Stimulated activated naive CD4-positive, alpha-beta T cell treated with Interleukin-2 at 50 U/mL for 16 hours (primary cell): Measurements from ENCODE around the gene BABAM2.
"Not testable (repeated sequence)": the region's sequence is repeated elsewhere in the genome, so short reads cannot be mapped to it uniquely, and the experiment has no call there.

Source experiments
- DNase-seq: peaks from one replicate; lab custom pipeline; 2025; lab: John Stamatoyannopoulos, UW

Gene BABAM2

GRCh38 chr2:28251337-28251736 lies 360.8 kb downstream of the BABAM2 start:
- DNase-seq, result peak; percentile 12

- peak; percentile 11 for DNase-seq
These were observed 361.8 kb downstream of the BABAM2 start for GRCh38 chr2:28252311-28252710.

DNA sequence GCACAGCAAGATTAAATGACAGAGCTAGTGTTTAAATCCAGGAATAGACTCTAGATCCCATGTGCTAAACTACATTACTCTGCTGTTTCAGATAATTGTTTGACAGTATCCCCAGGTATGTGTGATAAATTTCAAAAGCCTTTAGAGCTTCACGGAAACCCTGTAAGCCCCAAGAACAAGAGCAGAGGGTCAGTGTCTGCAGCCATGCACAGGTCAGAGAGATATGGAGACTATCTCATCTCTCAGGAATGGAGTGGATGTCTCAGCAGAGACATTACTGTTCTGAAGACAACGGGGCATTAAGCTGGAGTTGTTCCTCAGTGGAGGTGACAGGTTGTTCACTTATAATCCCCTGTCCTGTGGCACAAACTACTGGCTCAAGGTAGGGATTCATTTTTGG lies 363.0 kb downstream of the BABAM2 start:
- DNase-seq, result no peak

DNA sequence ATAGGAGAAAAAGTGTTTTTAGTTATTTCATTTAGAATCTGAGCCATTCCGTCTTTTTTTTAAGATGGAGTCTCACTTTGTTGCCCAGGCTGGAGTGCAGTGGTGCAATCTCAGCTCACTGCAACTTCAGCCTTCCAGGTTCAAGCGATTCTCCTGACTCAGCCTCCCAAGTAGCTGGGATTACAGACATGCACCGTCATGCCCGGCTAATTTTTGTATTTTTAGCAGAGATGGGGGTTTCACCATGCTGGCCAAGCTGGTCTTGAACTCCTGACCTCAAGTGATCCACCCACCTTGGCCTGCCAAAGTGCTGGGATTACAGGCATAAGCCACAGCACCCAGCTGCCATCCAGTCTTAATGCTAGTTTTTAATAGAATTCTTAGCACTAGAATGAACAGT lies 364.7 kb downstream of the BABAM2 start:
- DNase-seq, result not testable (repeated sequence)

DNA sequence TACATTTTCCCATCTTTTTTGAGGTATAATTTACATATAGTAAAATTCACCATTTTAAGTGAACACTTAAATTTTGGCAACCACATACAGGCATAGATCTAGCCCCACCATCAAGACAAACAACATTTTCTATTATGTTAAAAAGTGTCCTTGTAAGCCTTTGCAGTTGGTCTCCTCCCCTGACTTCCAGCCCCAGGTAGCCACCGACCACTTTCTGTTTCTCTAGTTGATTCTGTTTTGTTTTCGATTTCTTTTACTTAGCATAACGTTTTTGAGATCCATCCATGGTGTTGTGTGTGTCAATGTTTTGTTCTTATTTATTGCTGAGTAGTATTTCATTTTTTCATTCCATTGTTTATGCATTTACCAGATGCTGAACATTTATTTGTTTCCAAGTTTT lies 366.7 kb downstream of the BABAM2 start:
- no peak for DNase-seq

DNA sequence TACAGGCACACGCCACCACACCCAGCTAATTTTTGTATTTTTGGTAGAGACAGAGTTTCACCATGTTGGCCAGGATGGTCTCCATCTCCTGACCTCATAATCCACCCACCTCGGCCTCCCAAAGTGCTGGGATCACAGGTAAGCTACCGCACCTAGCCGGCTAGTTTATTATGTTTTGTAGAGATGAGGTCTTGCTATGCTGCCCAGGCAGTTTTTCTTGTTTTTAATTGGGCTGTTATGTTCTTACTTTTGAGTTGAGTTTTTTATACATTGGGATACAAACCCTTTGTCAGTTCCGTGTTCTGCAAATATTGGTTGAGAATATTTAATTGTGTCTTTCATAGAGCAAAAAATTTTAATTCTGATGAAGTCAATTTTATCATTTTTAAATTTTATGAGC lies 368.7 kb downstream of the BABAM2 start:
- DNase-seq, result not testable (repeated sequence)

DNA sequence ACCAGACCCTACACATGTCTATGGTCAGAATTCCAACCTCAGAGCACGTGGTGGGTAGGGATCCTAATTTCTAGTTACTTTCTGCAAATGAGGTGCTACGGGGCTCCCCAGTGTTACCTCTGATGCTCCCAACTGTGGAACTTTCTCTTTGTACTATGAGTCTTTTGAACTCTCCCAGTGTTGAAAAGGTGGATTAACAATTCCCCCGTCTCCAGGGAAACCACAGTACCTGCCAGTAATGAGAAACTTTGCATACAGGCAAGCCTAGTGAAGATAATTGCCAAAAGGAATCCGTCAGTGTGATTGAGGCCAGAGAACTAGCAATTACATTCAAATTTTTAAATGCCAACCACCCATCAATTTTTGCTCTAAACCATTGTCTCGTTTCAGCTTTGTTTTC lies 373.2 kb downstream of the BABAM2 start:
- no peak for DNase-seq

DNA sequence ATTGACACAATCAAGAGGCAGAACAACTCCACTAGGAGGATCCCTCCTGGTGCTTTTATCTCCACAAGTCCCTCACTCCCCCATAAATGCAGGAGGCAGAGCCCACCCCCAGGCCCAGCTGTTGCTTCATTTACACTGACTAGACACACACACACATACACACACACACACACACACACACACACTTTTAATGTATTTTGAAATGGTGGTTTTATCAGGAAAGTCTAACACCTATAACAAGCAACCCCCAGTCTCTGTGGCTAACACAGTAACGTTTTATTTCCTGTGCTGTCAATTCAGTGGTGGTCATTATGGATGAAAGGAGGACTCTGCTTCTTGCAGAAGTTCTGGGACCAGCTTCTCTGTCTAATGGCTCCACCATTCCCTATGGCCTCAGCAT lies 376.8 kb downstream of the BABAM2 start:
- DNase-seq, result no peak

DNA sequence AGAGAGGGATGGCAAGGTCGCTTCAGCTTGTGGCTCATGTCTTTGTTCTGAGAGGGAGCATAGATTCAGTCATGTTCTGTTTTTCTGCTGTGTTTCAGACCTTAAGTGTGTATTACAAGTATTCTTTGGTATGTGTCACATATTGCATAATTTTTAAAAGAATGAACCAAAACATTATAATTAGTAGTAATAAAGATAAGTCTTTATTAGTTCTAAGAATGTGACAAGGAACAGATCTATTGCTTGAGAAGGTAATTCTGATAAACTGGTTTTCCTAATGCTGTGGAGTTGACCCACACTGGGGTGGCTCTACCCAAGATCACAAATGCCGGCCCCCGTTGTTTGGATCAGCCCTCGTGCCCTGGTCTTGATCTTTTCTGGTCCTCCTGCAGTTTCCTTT lies 377.9 kb downstream of the BABAM2 start:
- DNase-seq, result no peak

GRCh38 chr2:28269019-28269784 lies 378.7 kb downstream of the BABAM2 start:
- no peak for DNase-seq

GRCh38 chr2:28270456-28271152 lies 380.1 kb downstream of the BABAM2 start:
- DNase-seq, result no peak

- DNase-seq, result no peak
These were observed 380.8 kb downstream of the BABAM2 start for GRCh38 chr2:28271231-28271918.

DNA sequence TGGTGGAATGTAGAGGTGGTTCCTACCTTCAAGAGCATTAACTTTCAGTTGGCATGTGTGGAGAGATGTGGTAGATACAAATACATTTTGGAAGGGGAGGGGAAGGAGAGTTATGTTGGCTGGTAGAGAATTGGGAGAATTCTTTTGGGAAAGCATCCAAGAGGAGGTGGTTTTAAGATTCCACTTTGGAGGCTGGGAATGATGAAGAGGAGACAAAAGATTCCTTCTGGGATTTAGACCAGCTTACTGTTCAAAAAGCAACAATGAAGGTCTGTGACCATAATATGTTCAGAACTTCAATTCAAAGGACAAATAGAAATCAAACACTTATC lies 381.4 kb downstream of the BABAM2 start:
- DNase-seq, result no peak

GRCh38 chr2:28273751-28274150 lies 383.2 kb downstream of the BABAM2 start:
- DNase-seq, result no peak

- no peak for DNase-seq
These were observed 384.6 kb downstream of the BABAM2 start for GRCh38 chr2:28274911-28275685.

GRCh38 chr2:28276076-28276618 lies 385.6 kb downstream of the BABAM2 start:
- DNase-seq, result peak; percentile 13

DNA sequence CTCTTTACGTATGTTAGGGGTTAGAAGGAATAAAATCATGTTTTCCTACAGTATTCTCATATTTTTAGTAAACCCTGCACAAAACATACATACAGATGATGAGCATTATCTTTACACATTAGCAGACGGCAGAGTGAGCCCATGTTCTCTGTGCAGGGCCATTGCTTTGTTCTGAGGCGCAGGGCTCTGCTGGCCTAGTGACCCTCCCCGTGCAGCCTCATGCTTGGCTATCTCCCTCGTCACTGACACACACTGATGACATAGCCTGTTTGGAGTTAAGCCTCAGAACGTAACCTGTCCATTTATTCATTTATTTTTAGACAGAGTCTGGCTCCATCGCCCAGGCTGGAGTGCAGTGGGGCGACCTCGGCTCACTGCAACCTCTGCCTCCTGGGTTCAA lies 386.3 kb downstream of the BABAM2 start:
- DNase-seq, result no peak

GRCh38 chr2:28277466-28277865 lies 386.9 kb downstream of the BABAM2 start:
- no peak for DNase-seq

DNA sequence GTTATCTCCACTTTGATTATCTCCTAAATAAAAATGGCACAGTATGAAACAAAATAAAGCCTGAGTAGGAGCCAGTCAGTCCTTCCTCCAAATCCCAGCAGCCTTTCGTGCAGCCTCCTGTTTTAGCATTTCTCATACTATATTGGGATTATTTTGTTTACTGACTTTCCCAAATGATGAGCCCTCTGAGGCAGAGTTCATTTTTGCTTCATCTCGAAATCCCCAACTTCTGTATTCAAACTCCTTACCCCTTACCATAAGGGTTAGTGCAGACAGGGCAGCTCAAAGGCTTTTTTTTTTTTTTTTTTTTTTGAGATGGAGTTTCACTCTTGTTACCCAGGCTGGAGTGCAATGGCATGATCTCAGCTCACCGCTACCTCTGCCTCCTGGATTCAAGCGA lies 388.8 kb downstream of the BABAM2 start:
- DNase-seq, result no peak

- no peak for DNase-seq
These were observed 390.1 kb downstream of the BABAM2 start for GRCh38 chr2:28280619-28281018.

DNA sequence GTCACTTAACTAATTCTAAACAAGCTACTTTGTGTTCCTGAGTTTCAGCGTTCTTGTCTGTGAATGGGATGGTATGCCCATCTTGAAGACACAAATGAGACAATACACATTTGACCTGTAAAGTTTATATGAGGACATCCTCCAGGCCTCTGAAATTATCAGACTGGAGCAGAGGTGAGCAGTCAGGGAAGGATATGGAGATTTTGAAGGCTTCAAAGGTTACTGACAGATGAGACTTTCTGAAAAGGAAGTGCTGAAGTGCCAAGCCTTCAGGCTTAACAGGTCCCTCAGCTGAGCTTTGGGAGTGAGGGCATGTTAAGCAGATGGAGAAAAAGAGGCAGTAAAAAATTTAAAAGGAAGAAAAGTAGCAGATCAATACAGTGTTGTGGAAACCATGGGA lies 391.2 kb downstream of the BABAM2 start:
- no peak for DNase-seq

DNA sequence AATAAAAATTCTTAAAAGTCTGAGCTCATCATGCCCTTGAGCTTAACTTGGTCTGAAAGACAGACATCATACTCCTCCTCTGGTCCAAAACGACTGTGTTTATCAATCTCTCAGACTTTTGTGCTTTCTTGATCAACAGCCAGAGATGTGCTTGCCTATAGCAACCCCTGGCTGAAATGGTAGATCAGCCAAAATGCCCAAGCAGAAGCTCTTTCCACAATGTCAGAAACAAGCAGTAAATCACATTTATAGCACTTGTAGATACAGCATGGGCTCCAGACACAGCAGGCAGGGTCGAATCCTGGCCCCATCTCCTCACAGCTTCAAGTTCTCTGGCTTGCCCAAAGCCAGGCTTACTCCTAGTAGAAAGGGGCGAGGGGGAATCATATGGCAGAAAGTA lies 391.7 kb downstream of the BABAM2 start:
- no peak for DNase-seq
